Kidney (tissue), 14 donors: Measurements from ENCODE around the gene ITGA2B. TPM values are rescaled to one million over a fixed set of nuclear protein-coding genes. Genes with fewer than 3 reads are reported as not detected.

Source experiments
- DNase-seq, 5 donors: peaks; one replicate each; pipeline ENCODE4 v3.0.0-alpha.2; 2013 to 2020
- FAIRE-seq: peaks from 2 replicates; lab custom pipeline; 2012; peaks lifted over from hg19 to GRCh38; lab: Jason Lieb, UNC
- H3K27ac ChIP-seq, 2 donors: one replicate each; pipeline ENCODE4 v1.7.0; 2013; ENCODE audit warnings: low read depth in 2 of 2, low read length in 2 of 2, inconsistent platforms in 1 of 2
- H3K27me3 ChIP-seq: one replicate; pipeline ENCODE4 v1.7.1; 2013; ENCODE audit warnings: low read length, inconsistent platforms; ENCODE audit not compliant: control insufficient read depth, insufficient read depth
- H3K36me3 ChIP-seq, 3 donors: one replicate each; pipeline versions ENCODE4 v1.7.0 to v1.7.1; 2013; ENCODE audit warnings: low read length in 3 of 3, control low read depth in 1 of 3, inconsistent platforms in 1 of 3; ENCODE audit not compliant: insufficient read depth in 3 of 3, control insufficient read depth in 2 of 3
- H3K4me1 ChIP-seq, 3 donors: one replicate each; pipeline versions ENCODE4 v1.7.0 to v1.7.1; 2013; ENCODE audit warnings: low read length in 3 of 3, inconsistent platforms in 1 of 3, low read depth in 1 of 3; ENCODE audit not compliant: control insufficient read depth in 2 of 3, insufficient read depth in 2 of 3
- H3K4me3 ChIP-seq, 3 donors: one replicate each; pipeline versions ENCODE4 v1.7.0 to v1.8.1; 2013; ENCODE audit warnings: low read length in 3 of 3, control low read depth in 1 of 3, inconsistent platforms in 1 of 3
- H3K9ac ChIP-seq, 3 donors: one replicate each; pipeline versions ENCODE4 v1.7.0 to v1.7.1; 2013; ENCODE audit warnings: low read length in 3 of 3, control low read depth in 1 of 3, inconsistent platforms in 1 of 3
- H3K9me3 ChIP-seq, 3 donors: one replicate each; pipeline versions ENCODE4 v1.7.0 to v1.7.1; 2013; ENCODE audit warnings: low read length in 3 of 3, control low read depth in 1 of 3, inconsistent platforms in 1 of 3; ENCODE audit not compliant: control insufficient read depth in 2 of 3, insufficient read depth in 1 of 3
- intact Hi-C: fragments of 100-400 bp; cut with DNase I; formaldehyde crosslinking; loops from one replicate; pipeline ENCODE4 v1.11.1; 2022
- polyA plus RNA-seq: library from polyadenylated mRNA; stranded (reverse); fragments of 350-450 nt; fragmentation: Illumina TruSeq; extraction: RNeasy Lipid Tissue Mini Kit (QIAGEN cat#74804); gene quantifications from one replicate; pipeline ENCODE4 v1.2.3, GENCODE V29; 2014; ENCODE audit warnings: low read depth, low replicate concordance; ENCODE audit not compliant: insufficient read depth
- total RNA-seq: library from RNA; stranded (reverse); fragmentation: NEBNext Ultra II Directional; extraction: Animal tissue kit (Norgen Biotek cat#: 25700); gene quantifications from one replicate; pipeline ENCODE4 v1.2.1, GENCODE V29; 2021
- TF ChIP-seq, protein P1 (sequence below): IDR thresholded peaks from 3 replicates; pipeline ENCODE4 v1.5.1; 2012; ENCODE audit warnings: mild to moderate bottlenecking, moderate library complexity, borderline replicate concordance; ENCODE audit not compliant: insufficient read depth; ENCODE audit errors: extremely low read depth
- donor health status: control.
- donor health status: control.
- donor health status: control.
- donor health status: control.
- donor health status: control.
- donor health status: DM: yes; HTN: yes; CAD: no.
- donor health status: Normal renal cell carcinoma (clear cell type).

Gene ITGA2B
- total and polyA plus RNA-seq, 2 donors from 2014 or later = 0.67 to 1.7 TPM

DNA sequence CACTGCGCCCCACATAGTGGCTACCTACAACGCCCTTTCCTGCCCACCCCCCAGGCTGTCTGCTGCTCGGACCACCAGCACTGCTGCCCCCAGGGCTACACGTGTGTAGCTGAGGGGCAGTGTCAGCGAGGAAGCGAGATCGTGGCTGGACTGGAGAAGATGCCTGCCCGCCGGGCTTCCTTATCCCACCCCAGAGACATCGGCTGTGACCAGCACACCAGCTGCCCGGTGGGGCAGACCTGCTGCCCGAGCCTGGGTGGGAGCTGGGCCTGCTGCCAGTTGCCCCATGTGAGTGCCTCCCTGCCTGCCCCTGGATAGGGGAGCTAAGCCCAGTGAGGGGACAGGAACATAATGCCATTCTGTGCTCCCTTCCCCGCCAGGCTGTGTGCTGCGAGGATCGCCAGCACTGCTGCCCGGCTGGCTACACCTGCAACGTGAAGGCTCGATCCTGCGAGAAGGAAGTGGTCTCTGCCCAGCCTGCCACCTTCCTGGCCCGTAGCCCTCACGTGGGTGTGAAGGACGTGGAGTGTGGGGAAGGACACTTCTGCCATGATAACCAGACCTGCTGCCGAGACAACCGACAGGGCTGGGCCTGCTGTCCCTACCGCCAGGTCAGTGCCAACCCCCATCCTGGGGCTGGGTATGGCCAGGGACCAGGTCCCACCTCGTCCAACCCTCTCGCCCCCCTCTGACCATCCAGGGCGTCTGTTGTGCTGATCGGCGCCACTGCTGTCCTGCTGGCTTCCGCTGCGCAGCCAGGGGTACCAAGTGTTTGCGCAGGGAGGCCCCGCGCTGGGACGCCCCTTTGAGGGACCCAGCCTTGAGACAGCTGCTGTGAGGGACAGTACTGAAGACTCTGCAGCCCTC lies 37.3 kb downstream of the ITGA2B start:
- peak in 1 of 5 donors; percentile 56 for DNase-seq
- H3K27me3 ChIP-seq = no peaks in the 10 kb centered on the region
- TF ChIP-seq, protein P1, sequence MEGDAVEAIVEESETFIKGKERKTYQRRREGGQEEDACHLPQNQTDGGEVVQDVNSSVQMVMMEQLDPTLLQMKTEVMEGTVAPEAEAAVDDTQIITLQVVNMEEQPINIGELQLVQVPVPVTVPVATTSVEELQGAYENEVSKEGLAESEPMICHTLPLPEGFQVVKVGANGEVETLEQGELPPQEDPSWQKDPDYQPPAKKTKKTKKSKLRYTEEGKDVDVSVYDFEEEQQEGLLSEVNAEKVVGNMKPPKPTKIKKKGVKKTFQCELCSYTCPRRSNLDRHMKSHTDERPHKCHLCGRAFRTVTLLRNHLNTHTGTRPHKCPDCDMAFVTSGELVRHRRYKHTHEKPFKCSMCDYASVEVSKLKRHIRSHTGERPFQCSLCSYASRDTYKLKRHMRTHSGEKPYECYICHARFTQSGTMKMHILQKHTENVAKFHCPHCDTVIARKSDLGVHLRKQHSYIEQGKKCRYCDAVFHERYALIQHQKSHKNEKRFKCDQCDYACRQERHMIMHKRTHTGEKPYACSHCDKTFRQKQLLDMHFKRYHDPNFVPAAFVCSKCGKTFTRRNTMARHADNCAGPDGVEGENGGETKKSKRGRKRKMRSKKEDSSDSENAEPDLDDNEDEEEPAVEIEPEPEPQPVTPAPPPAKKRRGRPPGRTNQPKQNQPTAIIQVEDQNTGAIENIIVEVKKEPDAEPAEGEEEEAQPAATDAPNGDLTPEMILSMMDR = no peak
- H3K36me3 ChIP-seq = peaks cover 0 to 11% (median 8%) of the 10 kb centered on the region in 3 donors
- no peak for FAIRE-seq
- intact Hi-C loops = no loop called here
- no peaks in the 10 kb centered on the region for H3K4me1 ChIP-seq
- no peak overlapping the region for H3K9ac ChIP-seq
- no peaks in the 10 kb centered on the region for H3K9me3 ChIP-seq
- H3K27ac ChIP-seq = no peak overlapping the region
- H3K4me3 ChIP-seq = no peak overlapping the region

DNA sequence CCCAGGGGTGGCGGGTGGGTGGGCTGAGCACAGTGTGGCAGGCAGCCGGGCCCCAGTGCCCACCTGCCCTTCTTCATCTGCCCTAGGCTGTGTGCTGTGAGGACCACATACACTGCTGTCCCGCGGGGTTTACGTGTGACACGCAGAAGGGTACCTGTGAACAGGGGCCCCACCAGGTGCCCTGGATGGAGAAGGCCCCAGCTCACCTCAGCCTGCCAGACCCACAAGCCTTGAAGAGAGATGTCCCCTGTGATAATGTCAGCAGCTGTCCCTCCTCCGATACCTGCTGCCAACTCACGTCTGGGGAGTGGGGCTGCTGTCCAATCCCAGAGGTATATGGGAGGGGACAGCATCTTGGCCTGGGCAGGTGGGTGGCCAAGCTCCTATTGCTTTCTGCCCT lies 38.0 kb downstream of the ITGA2B start:
- H3K27me3 ChIP-seq = no peaks in the 10 kb centered on the region
- H3K9me3 ChIP-seq = no peaks in the 10 kb centered on the region
- H3K4me1 ChIP-seq = peaks cover 0 to under 1% (median 0%) of the 10 kb centered on the region in 3 donors
- H3K9ac ChIP-seq = no peak overlapping the region
- H3K27ac ChIP-seq = no peak overlapping the region
- FAIRE-seq (no peak), DNase-seq (no peak)
- peaks cover 0 to 11% (median 8%) of the 10 kb centered on the region in 3 donors for H3K36me3 ChIP-seq
- TF ChIP-seq, protein P1 = no peak
- no peak overlapping the region for H3K4me3 ChIP-seq
- intact Hi-C loops = no loop called here

DNA sequence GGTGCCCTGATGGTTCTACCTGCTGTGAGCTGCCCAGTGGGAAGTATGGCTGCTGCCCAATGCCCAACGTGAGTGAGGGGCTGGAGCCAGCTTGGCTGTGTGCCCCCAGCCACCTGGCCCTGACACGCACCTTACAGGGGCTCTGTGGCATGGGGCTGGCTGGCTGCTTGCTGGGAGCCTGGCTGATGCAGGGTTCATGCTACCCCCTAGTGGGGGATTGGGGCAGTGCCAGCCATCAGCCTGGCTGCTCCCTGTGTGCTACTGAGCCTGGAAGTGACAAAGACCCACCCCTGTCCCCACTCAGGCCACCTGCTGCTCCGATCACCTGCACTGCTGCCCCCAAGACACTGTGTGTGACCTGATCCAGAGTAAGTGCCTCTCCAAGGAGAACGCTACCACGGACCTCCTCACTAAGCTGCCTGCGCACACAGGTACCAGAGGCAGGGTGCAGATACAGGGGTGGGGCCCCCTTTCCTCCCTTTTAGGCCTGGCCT lies 38.7 kb downstream of the ITGA2B start:
- H3K36me3 ChIP-seq = peaks cover 0 to 11% (median 8%) of the 10 kb centered on the region in 3 donors
- peak; percentile 73 to 87 (median 79) for DNase-seq
- no peak overlapping the region for H3K9ac ChIP-seq
- no peaks in the 10 kb centered on the region for H3K27me3 ChIP-seq
- peaks cover 0 to 7% (median 0%) of the 10 kb centered on the region in 3 donors for H3K4me1 ChIP-seq
- intact Hi-C loops = no loop called here
- no peak overlapping the region for H3K4me3 ChIP-seq
- TF ChIP-seq, protein P1 = peak; percentile 66
- H3K9me3 ChIP-seq = no peaks in the 10 kb centered on the region
- H3K27ac ChIP-seq = no peak overlapping the region
- no peak for FAIRE-seq
